GM21737 (cell line): ENCODE data around the gene PRKAB2.
"Not testable (repeated sequence)": the region's sequence is repeated elsewhere in the genome, so short reads cannot be mapped to it uniquely, and the experiment has no call there.

Source experiments
- ATAC-seq: cut with Tn5 transposase; IDR thresholded peaks from one replicate; pipeline ENCODE4 v1.9.1; 2021; ENCODE audit warnings: mild to moderate bottlenecking, moderate library complexity; ENCODE audit not compliant: unreplicated experiment

The PRKAB2 gene

GRCh38 chr1:147177611-147178380 is 5.5 kb upstream of the PRKAB2 start:
- no peak for ATAC-seq

- no peak for ATAC-seq
Measured at GRCh38 chr1:147171399-147172167, 687 bp downstream of the PRKAB2 start.

DNA sequence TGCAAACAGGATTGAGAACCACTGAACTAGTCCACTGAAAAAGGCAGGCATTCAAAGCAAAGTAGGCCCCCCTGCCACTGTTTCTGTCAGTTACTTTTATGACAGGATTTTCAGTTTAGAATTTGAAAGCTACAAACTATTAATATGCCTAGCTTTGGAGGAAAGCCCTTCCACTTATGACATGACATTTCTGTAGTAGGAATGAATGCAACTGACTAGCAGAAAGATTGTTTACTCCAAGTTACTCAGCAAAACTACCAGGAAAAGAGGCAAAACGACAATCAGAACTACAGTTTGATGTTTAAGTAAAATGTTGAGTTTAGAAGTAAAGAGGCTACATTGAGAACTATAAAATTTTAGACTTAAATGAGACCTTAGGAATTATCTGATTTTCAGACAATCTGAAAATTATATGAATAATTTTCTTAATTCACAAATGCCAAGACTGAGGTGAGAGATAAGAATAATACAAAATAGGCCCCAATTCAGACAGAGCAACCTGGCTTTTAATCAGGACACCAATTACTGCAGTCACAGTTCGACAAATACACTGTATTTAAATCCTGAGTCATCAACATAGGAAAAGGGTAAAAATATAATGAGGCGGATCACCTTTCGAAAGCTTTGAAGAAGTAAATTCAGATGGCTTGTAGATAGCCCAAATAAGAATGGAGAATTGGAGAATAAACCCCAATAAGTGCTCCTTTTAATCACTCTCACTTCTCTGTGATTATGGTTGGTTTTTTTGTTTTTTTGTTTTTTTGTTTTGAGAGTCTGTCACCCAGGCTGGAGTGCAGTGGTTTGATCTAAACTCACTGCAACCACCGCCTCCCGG is 2.2 kb downstream of the PRKAB2 start:
- no peak for ATAC-seq

GRCh38 chr1:147169171-147169570 is 3.1 kb downstream of the PRKAB2 start:
- ATAC-seq = no peak

- ATAC-seq = no peak
Measured at GRCh38 chr1:147168626-147169058, 3.6 kb downstream of the PRKAB2 start.

DNA sequence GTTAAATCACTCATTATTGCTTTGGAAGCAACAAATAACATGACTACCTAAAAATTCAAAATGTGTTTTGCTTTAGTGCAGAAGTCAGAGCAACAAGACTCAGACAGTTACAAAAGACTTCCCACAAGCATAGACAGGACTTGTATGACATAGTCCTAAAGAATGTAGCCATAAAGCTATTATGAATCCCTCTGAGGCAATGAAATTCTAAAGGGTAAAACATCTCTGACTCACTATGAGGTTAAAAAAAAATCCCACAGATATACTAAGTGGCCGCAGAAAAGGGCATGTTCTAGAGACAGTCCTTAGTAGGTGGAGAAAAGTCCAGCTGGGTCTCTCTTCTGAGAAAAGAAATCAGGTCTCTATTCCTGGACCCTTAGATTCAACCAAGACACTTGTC is 4.9 kb downstream of the PRKAB2 start:
- no peak for ATAC-seq

GRCh38 chr1:147163019-147163418 is 9.3 kb downstream of the PRKAB2 start:
- no peak for ATAC-seq

DNA sequence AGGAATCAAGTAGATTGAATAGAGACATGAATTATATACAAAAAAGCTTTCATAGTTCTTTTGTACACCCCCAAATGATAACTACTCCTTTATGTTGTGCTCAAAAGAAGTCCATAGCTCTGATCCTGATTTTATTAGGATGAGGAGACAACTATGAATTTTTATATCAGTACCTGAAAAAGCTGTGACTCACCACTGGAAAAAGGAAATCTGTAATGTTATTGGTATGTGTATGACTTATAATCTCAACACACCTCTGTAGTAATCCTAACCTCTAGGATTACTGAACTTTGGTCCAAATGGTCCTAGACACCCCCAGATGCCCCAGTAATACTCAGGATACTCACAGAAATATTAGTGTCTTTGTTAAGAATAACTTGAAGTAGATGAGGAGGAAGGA is 10.2 kb downstream of the PRKAB2 start:
- ATAC-seq = no peak

DNA sequence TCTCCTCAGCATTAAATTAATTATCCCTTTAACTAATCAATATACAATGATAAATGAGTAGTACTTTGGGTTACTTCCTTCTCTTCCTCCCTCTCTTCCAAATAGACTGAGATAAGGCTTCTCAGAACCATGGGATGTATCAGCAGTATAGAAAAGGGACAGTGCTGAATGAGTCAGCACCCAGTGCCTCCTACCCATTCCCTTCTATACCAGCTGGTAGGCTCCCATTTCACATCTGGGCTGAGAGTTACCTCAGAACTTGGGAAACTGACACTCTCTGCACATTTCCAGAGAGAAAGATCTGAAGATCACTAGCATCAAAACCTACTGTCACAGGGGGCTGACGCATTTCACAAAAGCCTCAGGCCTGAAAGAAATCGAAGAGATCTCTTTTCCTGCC is 15.2 kb downstream of the PRKAB2 start:
- ATAC-seq = not testable (repeated sequence)

DNA sequence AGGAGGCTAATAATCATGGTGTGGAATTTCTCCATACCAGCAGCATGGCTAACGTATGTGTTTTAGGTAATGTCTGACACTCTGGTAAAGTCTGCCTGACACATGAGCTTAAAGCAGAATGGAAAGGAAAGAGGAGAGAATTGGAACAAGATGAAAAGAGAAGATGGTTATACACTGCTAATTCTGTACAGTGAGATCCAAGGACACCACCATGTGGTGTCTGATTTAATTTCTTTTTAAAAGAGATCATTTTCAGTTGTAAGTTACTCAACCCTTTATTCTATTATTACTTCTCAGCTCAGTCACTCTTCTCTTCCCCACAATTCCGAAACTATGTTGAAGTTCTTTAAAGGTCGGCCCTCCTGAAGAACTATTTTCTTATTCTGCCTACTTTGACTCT is 15.6 kb downstream of the PRKAB2 start:
- no peak for ATAC-seq

DNA sequence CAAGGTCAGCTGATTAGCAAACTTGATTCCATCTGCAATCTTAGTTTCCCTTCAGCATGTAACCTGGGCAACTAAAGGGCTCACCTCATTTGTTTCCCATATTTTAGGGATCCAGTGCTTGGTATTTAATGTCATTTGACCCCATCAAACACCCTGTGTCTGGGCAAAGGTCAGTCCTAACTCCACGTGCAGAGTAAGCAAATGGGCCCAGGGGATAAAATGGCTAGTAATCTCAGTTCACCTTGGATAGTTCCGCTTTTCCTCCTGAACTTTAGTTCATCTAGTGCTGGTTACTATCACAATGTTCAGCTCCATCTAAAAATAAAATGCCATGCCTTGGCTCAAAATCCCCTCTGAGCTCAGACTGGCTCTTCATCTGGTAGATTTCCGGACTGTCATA is 19.5 kb downstream of the PRKAB2 start:
- ATAC-seq = no peak

DNA sequence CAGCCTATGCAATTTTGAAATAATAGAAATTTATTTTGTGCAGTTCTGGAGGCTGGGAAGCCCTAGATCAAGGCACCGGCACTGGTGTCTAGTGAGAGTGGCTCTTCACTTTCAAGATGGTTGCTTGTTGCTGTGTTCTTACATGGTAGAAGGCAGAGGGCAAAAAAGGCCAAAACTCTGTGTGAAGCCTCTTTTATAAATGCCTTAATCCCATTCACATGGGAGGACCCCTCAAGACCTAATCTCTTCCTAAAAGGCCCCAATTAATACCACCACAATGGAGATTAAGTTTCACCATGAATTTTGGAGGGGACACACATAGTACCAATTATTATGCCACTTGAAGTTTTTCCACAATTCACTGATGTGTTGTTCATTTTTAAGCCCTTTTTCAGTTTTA is 21.0 kb downstream of the PRKAB2 start:
- no peak for ATAC-seq

DNA sequence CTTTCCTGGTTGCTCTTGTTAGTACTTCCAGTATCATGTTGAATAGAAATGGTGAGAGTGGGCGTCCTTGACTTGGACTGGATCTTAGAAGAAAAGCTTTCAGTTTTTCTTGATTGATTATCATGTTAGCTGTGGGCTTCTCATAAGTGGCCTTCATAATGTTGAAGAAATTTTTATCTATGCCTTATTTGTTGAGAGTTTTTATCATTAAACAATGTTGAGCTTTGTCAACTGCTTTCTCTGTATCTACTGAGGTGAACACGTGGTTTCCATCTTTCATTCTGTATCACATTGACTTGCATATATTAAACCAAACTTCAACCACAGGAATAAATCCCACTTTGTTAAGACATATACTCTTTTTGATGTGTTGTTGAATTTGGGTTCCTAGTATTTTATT is 29.4 kb downstream of the PRKAB2 start:
- no peak for ATAC-seq

DNA sequence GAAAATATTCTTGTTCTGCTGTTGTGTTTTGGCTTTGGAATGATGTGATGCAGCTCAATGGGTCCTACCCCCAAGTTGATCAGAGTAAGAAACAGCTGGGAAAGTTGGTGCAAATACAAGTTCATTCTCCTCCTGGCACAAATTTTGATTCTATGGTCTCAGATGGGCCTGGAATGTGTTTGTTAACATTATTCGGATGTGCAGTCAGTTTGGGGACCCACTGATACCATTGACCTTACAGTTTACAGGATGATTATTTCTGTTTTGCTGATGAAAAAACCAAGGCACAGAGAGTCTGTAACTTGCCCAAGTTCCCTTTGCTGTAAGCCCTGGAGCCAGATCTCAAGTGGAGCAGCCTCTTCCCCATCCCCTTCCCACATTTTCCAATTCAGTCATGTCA is 41.5 kb downstream of the PRKAB2 start:
- ATAC-seq = not testable (repeated sequence)

DNA sequence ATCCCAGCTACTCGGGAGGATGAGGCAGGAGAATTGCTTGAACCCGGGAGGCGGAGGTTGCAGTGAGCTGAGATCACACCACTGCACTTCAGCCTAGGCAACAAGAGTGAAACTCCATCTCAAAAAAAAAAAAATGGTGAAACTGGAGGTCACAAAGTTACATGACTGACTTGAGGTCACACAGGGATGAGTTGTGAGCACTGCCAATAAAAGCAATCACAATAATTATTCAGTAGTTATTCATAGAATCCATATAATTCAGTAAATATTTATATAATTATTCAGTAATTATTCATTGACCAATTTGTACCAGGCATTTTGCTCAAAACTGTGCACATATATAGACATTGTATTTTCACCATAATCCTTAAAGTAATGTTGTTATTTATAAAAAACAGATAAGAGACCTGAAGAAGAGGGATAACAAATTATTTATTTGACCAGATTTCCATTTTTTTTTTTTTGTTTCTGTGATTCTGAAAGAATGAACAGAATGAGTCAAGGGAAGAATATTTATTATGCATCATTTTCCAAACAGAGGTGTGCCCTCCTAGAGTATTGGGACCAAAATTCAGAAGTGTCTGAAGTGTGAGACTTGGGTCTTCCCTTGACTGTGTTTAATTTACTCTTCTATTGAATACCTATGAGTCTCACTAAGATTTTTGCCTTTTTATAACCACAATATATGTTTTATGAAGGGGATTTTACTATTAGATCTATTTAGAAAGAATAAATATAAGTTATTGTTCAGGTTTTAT is 43.0 kb downstream of the PRKAB2 start:
- ATAC-seq = no peak

GRCh38 chr1:147124266-147124665 is 48.0 kb downstream of the PRKAB2 start:
- no peak for ATAC-seq

DNA sequence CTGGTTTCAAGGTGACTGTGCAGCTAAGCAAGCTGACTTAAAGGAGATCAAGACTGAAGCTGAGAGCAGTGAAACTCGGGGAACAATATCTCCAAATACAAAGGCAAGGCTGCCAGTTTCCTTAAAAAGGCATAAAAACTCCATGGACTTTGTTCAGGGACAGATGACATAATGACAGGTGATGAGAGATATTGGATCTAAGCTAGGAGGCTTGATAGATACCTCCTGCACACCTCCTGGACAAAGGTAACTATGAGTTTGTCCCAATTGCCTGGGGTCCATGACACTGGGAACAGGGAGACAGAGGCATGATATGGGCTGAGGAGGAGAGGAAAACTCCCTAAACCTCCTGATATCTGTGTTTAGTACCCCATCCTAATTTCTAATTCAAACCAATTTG is 55.2 kb downstream of the PRKAB2 start:
- ATAC-seq = no peak

GRCh38 chr1:147115496-147115895 is 56.8 kb downstream of the PRKAB2 start:
- ATAC-seq = no peak

GRCh38 chr1:147115079-147115478 is 57.2 kb downstream of the PRKAB2 start:
- ATAC-seq = not testable (repeated sequence)

DNA sequence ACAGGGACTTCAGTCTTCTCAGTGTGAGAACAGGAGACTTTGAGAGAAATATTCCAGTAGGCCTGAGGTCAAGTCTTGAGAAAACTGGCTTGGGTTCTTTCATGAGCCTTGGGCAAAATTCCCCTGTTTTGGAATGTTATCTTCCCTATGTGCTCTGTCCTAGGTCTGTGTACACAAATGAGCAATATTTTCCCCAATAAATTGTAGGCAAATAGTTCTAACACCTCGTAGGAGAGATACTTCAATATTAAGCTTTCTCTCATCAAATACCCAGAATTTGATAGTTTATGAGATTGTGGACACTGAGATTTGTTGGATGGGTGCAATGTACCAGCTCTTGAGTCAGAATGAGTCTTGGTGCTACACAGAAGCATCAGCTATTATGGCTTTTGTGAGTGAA is 57.9 kb downstream of the PRKAB2 start:
- ATAC-seq = not testable (repeated sequence)
